Measurements from ENCODE around the gene FOXC1.

The FOXC1 gene

GRCh38 chr6:1584996-1585668 is 24.6 kb upstream of the FOXC1 start:
- no peak for DNase-seq

- DNase-seq = no peak
These were observed 24.1 kb upstream of the FOXC1 start for GRCh38 chr6:1585669-1586049.

- no peak for DNase-seq
These were observed 23.5 kb upstream of the FOXC1 start for GRCh38 chr6:1586256-1586655.

GRCh38 chr6:1586861-1587450 is 22.8 kb upstream of the FOXC1 start:
- DNase-seq = no peak

GRCh38 chr6:1587546-1587945 is 22.2 kb upstream of the FOXC1 start:
- no peak for DNase-seq

GRCh38 chr6:1587977-1588376 is 21.7 kb upstream of the FOXC1 start:
- no peak for DNase-seq

GRCh38 chr6:1589208-1589607 is 20.5 kb upstream of the FOXC1 start:
- DNase-seq = no peak

- no peak for DNase-seq
These were observed 19.1 kb upstream of the FOXC1 start for GRCh38 chr6:1590580-1590979.

GRCh38 chr6:1591243-1591642 is 18.5 kb upstream of the FOXC1 start:
- DNase-seq = no peak

- DNase-seq = no peak
These were observed 17.8 kb upstream of the FOXC1 start for GRCh38 chr6:1591926-1592325.

GRCh38 chr6:1592852-1593251 is 16.9 kb upstream of the FOXC1 start:
- no peak for DNase-seq

- no peak for DNase-seq
These were observed 16.3 kb upstream of the FOXC1 start for GRCh38 chr6:1593286-1593957.

GRCh38 chr6:1593958-1594314 is 15.8 kb upstream of the FOXC1 start:
- DNase-seq = no peak

- DNase-seq = no peak
These were observed 15.1 kb upstream of the FOXC1 start for GRCh38 chr6:1594445-1595200.

GRCh38 chr6:1595271-1596087 is 14.2 kb upstream of the FOXC1 start:
- no peak for DNase-seq

GRCh38 chr6:1596088-1596852 is 13.4 kb upstream of the FOXC1 start:
- no peak for DNase-seq

- DNase-seq = no peak
These were observed 12.5 kb upstream of the FOXC1 start for GRCh38 chr6:1597121-1597744.

GRCh38 chr6:1597924-1598323 is 11.8 kb upstream of the FOXC1 start:
- DNase-seq = no peak

GRCh38 chr6:1598433-1598832 is 11.3 kb upstream of the FOXC1 start:
- no peak for DNase-seq

GRCh38 chr6:1598886-1599285 is 10.8 kb upstream of the FOXC1 start:
- no peak for DNase-seq

- DNase-seq = no peak
These were observed 10.2 kb upstream of the FOXC1 start for GRCh38 chr6:1599469-1599868.

Data from NCI-H1417 treated with DMSO at 0.1 percent for 48 hours (cell line).